CD4-positive, alpha-beta T cell treated with Interleukin-21 for 1 hour (primary cell): ENCODE measurements around the gene ERBB4.

Experiments used
- DNase-seq: peaks from one replicate; pipeline ENCODE4 v3.0.0-alpha.2; 2020

Gene ERBB4

GRCh38 chr2:211981451-211981850, 557.2 kb downstream of the ERBB4 start:
- DNase-seq: no peak

GRCh38 chr2:211976076-211976475, 562.5 kb downstream of the ERBB4 start:
- no peak for DNase-seq

- no peak for DNase-seq
Measured at GRCh38 chr2:211967234-211967633, 571.4 kb downstream of the ERBB4 start.

GRCh38 chr2:211963969-211964368, 574.6 kb downstream of the ERBB4 start:
- no peak for DNase-seq

- no peak for DNase-seq
Measured at GRCh38 chr2:211957799-211958198, 580.8 kb downstream of the ERBB4 start.

GRCh38 chr2:211955648-211956047, 583.0 kb downstream of the ERBB4 start:
- DNase-seq: no peak

- no peak for DNase-seq
Measured at GRCh38 chr2:211948932-211949331, 589.7 kb downstream of the ERBB4 start.

- no peak for DNase-seq
Measured at GRCh38 chr2:211946960-211947359, 591.6 kb downstream of the ERBB4 start.

GRCh38 chr2:211944572-211944971, 594.0 kb downstream of the ERBB4 start:
- no peak for DNase-seq

GRCh38 chr2:211942153-211942552, 596.4 kb downstream of the ERBB4 start:
- no peak for DNase-seq

GRCh38 chr2:211941216-211941747, 597.3 kb downstream of the ERBB4 start:
- DNase-seq: no peak

GRCh38 chr2:211939177-211939576, 599.4 kb downstream of the ERBB4 start:
- DNase-seq: no peak

- no peak for DNase-seq
Measured at GRCh38 chr2:211934811-211935210, 603.8 kb downstream of the ERBB4 start.

GRCh38 chr2:211931314-211931713, 607.3 kb downstream of the ERBB4 start:
- no peak for DNase-seq

- DNase-seq: no peak
Measured at GRCh38 chr2:211930331-211930730, 608.3 kb downstream of the ERBB4 start.

GRCh38 chr2:211928201-211928600, 610.4 kb downstream of the ERBB4 start:
- DNase-seq: no peak

- no peak for DNase-seq
Measured at GRCh38 chr2:211923019-211923418, 615.6 kb downstream of the ERBB4 start.

GRCh38 chr2:211903961-211904360, 634.6 kb downstream of the ERBB4 start:
- DNase-seq: no peak

- DNase-seq: no peak
Measured at GRCh38 chr2:211901226-211901846, 637.3 kb downstream of the ERBB4 start.

- DNase-seq: no peak
Measured at GRCh38 chr2:211900518-211900917, 638.1 kb downstream of the ERBB4 start.

GRCh38 chr2:211900000-211900399, 638.6 kb downstream of the ERBB4 start:
- no peak for DNase-seq

- DNase-seq: no peak
Measured at GRCh38 chr2:211898702-211899101, 639.9 kb downstream of the ERBB4 start.

GRCh38 chr2:211881449-211881848, 657.2 kb downstream of the ERBB4 start:
- no peak for DNase-seq

GRCh38 chr2:211879323-211879722, 659.3 kb downstream of the ERBB4 start:
- DNase-seq: no peak

GRCh38 chr2:211877061-211877460, 661.5 kb downstream of the ERBB4 start:
- DNase-seq: no peak
